Neural cell (in vitro differentiated cells): ENCODE data around the gene ARHGAP42.

Experiments used
- EP300 ChIP-seq: fragments of 450-650 bp; conservative IDR thresholded peaks from 2 replicates; pipeline ENCODE4 v1.6.1; 2014; ENCODE audit warnings: antibody characterized with exemption, mild to moderate bottlenecking, moderate library complexity; ENCODE audit not compliant: poor library complexity, severe bottlenecking
- EZH2 ChIP-seq: fragments of 200-600, 300-800 bp; shearing (Covaris generic), sonication (generic); IDR thresholded peaks from 2 replicates; pipeline ENCODE4 v1.6.1; 2014; ENCODE audit warnings: antibody characterized with exemption, low read length, borderline replicate concordance, mild to moderate bottlenecking; ENCODE audit not compliant: insufficient read depth, poor library complexity, severe bottlenecking
- MXI1 ChIP-seq: fragments of 450-650 bp; conservative IDR thresholded peaks from 2 replicates; pipeline ENCODE4 v1.6.1; 2014; ENCODE audit warnings: antibody characterized with exemption, mild to moderate bottlenecking; ENCODE audit not compliant: poor library complexity, severe bottlenecking
- POLR2AphosphoS5 ChIP-seq: IDR thresholded peaks from 2 replicates; pipeline ENCODE4 v1.6.1; 2012
- RAD21 ChIP-seq: fragments of 450-650 bp; conservative IDR thresholded peaks from 2 replicates; pipeline ENCODE4 v1.6.1; 2014; ENCODE audit warnings: antibody characterized with exemption, mild to moderate bottlenecking, moderate library complexity
- TAF1 ChIP-seq: IDR thresholded peaks from 2 replicates; pipeline ENCODE4 v1.6.1; 2012; ENCODE audit warnings: low read depth
- TF ChIP-seq, protein P1 (sequence below): fragments of 450-650 bp; IDR thresholded peaks from 2 replicates; pipeline ENCODE4 v1.5.1; 2014; ENCODE audit warnings: antibody characterized with exemption, mild to moderate bottlenecking, moderate library complexity; ENCODE audit not compliant: poor library complexity, severe bottlenecking

- TF ChIP-seq EP300: no peak
- TF ChIP-seq, protein P1, sequence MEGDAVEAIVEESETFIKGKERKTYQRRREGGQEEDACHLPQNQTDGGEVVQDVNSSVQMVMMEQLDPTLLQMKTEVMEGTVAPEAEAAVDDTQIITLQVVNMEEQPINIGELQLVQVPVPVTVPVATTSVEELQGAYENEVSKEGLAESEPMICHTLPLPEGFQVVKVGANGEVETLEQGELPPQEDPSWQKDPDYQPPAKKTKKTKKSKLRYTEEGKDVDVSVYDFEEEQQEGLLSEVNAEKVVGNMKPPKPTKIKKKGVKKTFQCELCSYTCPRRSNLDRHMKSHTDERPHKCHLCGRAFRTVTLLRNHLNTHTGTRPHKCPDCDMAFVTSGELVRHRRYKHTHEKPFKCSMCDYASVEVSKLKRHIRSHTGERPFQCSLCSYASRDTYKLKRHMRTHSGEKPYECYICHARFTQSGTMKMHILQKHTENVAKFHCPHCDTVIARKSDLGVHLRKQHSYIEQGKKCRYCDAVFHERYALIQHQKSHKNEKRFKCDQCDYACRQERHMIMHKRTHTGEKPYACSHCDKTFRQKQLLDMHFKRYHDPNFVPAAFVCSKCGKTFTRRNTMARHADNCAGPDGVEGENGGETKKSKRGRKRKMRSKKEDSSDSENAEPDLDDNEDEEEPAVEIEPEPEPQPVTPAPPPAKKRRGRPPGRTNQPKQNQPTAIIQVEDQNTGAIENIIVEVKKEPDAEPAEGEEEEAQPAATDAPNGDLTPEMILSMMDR: no peak
- TF ChIP-seq EZH2: no peak
- no peak for TF ChIP-seq MXI1
- TF ChIP-seq POLR2AphosphoS5: no peak
- no peak for TF ChIP-seq TAF1
- no peak for TF ChIP-seq RAD21
Observed at GRCh38 chr11:100788561-100789295, 101.6 kb downstream of the ARHGAP42 start.
